ENCODE results near the gene HSPB1. TPM values are rescaled to one million over a fixed set of nuclear protein-coding genes. Genes with fewer than 3 reads are reported as not detected.

HSPB1 gene
- total RNA-seq, 1 donor = 77.7 TPM

DNA sequence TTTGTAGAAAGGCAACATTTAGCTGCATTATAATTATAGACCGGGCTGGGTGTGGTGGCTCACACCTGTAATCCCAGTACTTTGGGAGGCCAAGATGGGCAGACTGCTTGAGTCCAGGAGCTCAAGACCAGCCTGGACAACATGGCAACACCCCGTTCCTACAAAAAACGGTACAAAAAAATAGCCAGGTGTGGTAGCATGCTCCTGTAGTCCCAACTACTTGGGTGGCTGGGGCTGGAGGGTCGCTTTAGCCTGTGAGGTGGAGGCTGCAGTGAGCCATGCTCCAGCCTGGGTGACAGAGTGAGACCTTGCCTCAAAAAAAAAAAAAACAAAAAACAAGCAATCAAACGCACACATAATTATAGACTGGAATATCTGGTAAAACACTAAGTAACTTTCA is 51.3 kb downstream of the HSPB1 start:
- DNase-seq (ENCODE audit: low read depth) = no peak
- TF ChIP-seq, protein P1, sequence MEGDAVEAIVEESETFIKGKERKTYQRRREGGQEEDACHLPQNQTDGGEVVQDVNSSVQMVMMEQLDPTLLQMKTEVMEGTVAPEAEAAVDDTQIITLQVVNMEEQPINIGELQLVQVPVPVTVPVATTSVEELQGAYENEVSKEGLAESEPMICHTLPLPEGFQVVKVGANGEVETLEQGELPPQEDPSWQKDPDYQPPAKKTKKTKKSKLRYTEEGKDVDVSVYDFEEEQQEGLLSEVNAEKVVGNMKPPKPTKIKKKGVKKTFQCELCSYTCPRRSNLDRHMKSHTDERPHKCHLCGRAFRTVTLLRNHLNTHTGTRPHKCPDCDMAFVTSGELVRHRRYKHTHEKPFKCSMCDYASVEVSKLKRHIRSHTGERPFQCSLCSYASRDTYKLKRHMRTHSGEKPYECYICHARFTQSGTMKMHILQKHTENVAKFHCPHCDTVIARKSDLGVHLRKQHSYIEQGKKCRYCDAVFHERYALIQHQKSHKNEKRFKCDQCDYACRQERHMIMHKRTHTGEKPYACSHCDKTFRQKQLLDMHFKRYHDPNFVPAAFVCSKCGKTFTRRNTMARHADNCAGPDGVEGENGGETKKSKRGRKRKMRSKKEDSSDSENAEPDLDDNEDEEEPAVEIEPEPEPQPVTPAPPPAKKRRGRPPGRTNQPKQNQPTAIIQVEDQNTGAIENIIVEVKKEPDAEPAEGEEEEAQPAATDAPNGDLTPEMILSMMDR (IDR thresholded peaks at IDR 0.05; ENCODE audit: insufficient read depth, low read depth, low read length) = no peak
- H3K4me3 ChIP-seq (ENCODE audit: low read depth, low read length) = no peak overlapping the region

Other genes starting within 250 kb of the HSPB1 start
- gene SRRM3, start 100.8 kb upstream of the HSPB1 start, total RNA-seq = 0.43 and 0.64 TPM in 2 replicates
- gene YWHAG, start 56.3 kb downstream of the HSPB1 start, total RNA-seq = 125 and 141 TPM in 2 replicates
- 0.43 and 0.64 TPM in 2 replicates for gene SSC4D, start 107.0 kb downstream of the HSPB1 start, total RNA-seq
- gene ZP3, start 122.3 kb downstream of the HSPB1 start, total RNA-seq = 0.86 and 0.97 TPM in 2 replicates
- gene DTX2, start 159.0 kb downstream of the HSPB1 start, total RNA-seq = 5.2 and 6.1 TPM in 2 replicates
- gene UPK3B, start 207.9 kb downstream of the HSPB1 start, total RNA-seq = 0.43 TPM in 1 of 2 replicates, not detected in the other
- not detected in 2 replicates for gene SPDYE16, start 240.6 kb downstream of the HSPB1 start, total RNA-seq

Data from fibroblast of villous mesenchyme (primary cell).